IPS DF 4.7 (cell line): Measurements from ENCODE around the gene ANGEL2.
"Not testable (repeated sequence)": the region's sequence is repeated elsewhere in the genome, so short reads cannot be mapped to it uniquely, and the experiment has no call there.

Experiments used
- DNase-seq: peaks from one replicate; pipeline ENCODE4 v3.0.0-alpha.2; 2013; ENCODE audit warnings: low spot score; ENCODE audit errors: extremely low read depth

ANGEL2 gene

DNA sequence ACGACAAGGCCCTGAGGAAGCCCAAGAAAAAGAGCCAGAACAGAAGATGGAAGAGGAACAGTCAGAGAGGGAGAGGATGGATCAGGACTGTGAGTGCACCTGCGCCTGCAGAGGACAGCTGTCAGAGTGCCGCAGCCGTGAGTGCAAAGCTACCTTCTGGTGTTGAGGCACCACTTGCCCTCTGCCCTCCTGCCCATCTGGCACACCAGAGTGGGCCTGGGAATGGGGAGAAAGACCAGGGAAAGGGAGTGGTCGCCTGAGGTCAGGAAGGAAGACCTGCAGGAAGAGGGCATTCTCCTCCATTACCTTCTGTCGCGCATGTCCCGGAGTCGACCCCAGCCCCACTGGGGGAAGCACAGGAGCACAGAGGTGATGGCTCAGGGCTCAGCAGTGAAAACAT, 39.1 kb downstream of the ANGEL2 start:
- DNase-seq: no peak

DNA sequence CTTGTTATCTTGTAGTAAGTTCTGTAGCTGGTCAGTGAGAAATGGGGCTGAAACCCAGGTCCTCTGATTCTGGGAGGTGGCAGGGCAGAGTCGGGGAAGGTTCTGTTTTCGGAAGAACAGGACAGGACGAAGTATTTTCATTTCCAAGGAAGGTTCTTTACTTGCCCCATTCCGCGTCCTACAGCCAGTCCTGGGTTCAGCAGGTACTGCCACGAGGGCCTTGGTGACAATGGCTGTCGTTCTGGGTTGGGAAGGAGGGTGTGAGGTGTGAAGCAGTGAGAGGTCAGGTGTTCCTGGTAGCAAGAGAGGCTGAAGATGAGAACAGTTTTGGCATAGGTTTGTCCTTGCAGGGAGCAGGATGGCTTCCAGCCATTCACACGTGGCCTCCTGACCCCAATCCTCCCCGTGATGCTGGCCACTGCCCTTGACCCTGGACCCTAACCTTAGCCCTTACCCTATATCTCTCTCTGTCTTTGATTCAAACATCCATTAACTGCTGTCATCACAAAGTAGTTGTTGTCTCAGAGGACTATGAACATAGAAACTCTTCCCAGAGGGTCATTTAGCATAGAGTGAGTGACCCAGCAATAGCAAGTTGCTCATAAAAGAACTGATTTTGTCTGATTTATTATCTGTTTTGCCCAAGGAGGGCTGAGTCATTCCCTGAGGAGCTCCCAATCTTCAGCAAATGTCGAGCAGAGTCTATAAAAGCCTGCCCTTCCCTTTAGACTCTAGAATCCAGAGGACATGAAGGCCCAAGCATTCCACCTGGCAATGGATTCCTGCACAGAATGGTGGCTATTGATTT, 40.4 kb downstream of the ANGEL2 start:
- DNase-seq: no peak

DNA sequence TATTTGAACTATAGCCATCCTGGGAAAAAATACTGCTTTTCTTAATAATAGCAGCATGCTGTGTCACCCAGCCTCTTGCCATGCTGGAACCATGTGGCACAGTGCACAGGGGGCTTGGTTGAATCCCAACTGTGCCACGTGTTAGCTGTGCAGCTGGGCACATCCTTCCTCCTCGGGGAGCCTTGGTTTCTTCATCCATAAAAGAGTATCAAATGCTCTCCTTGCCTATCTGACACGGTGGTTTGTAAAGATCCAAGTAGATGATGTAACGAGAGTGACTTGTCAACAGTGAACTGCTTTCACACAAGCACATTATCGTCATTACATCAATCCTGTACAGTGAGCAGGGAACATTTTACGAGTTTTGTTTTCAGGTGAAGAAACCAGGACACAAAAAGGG, 41.0 kb downstream of the ANGEL2 start:
- no peak for DNase-seq

DNA sequence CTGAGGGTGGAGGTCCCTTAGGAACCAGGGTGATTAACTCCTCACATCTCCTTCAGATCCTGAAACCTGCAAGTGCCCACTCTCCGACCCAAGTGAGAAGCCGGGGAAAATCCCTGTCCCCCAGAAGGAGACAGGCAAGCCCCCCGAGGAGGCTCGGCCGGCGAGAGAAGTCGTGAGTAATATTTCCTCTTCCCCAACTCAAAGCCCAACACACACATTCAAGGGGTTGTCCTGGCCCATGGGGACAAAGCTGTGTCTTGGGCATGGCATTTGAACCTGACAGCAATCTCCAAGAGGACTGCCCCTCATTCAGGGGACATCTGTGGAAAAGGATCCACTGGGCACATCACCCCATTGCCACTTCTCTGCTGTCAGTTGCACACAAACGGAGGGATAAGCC, 41.8 kb downstream of the ANGEL2 start:
- no peak for DNase-seq

DNA sequence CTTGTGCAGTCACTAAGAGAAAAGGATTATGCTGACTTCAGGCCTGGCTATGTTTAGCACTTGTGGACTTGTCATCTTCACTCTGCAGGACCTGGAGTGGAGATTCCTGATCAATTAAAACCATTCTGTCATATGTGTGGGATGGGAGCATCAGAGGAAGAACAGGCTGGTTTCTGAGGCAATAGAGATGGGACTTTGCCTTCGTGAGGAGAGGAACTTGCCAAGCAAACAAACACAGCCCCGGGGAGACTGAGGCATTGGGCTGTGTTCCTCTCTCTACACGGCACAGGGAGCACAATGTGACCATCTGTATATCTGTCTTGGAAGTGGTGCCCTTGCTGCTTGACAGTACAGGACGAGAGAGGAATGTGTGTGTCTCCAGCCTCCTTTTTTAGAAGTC, 42.2 kb downstream of the ANGEL2 start:
- no peak for DNase-seq

DNA sequence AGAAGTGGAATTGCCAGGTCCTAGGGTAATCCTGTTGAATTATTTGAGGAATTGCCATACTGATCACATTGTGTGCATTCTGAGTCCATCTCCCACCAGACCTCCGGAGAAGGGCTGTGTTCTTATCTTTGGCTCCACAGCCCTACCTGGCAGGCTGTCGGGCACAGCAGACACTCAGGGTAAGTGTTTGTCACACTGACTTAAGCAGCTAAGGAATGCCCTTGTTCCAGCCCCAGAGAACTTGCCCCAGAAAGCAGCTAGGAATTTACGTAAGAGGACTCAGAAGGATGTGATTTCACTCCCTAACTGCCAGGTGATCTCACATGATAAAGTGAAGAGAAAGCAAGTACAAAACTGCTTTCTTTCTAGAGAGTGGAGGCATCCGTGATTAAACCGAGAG, 44.4 kb downstream of the ANGEL2 start:
- no peak for DNase-seq

DNA sequence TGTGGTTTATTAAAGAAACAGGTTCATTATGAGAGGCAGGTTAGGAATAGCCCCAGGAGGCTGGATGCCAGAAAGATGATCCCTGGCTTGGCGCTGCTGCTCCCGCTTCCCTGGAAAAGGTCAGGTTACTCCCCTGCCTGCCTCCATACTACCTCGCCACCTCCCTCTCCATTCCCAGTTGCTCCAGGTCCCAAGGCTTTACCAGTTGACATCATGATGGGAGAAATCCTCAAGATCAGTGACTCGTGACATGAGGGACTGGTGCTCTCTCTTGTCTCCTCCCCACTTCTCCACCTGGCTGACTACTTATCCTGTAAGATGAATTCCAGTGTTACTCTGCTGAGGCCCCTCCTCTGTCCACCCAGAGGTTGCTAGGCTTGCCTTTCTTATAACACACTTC, 45.6 kb downstream of the ANGEL2 start:
- DNase-seq: no peak

DNA sequence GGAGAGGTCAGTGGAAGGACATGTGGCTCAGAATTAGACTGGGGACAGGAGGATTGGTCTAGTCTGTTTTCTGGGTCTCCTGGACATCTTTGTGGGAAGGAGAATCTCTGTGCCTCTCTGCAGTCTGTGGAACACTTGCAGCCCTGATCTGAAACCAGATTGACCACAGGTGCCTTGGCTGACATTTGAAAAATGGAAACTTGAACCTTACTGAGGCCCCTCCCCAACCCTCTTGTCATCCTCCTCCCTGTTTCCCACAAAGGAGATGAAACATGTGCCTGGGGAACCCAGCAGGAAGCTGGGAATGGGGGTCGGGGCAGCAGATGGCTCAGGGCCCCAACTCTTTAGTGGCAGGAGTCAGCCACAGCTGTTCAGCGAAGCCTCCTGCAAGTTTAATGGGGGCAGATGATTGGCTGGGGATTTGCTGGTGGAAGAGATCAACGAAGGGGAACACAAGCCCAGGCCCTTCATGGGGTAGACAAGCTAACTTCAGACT, 47.3 kb downstream of the ANGEL2 start:
- no peak for DNase-seq

DNA sequence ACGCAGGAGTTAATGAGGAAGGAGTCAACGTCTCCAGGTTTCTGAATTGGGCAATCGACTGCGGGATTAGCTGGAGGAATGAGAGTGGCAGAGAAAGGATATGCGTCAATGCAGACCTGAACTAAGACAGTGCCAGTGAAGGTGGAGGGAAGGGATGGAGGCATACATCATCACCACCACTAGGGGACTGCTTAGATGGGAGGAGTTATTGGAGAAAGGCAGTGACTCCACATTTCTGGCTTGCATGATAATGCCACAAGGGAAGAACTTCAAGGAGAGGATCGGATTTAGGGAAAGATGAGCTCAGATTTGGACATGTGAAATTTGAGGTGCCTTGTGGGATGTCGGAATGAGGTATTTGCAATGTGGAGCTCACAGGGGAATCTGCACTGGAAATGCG, 47.9 kb downstream of the ANGEL2 start:
- peak; percentile 87 for DNase-seq

DNA sequence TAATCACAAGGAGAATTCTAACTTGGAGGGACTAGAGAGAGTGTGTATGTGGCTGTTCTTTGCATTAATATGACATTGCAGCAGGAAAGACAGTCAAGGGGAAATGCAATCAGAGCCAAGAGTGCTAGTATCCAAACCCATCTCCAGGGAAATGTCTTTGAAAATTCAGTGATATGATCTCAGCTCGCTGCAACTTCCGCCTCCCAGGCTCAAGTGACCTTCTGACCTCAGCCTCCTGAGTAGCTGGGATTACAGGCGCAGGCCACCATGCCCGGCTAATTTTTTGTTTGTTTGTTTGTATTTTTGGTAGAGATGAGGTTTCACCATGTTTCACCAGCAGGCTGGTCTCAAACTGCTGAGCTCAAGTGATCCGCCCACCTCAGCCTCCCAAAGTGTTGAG, 49.1 kb downstream of the ANGEL2 start:
- DNase-seq: no peak

DNA sequence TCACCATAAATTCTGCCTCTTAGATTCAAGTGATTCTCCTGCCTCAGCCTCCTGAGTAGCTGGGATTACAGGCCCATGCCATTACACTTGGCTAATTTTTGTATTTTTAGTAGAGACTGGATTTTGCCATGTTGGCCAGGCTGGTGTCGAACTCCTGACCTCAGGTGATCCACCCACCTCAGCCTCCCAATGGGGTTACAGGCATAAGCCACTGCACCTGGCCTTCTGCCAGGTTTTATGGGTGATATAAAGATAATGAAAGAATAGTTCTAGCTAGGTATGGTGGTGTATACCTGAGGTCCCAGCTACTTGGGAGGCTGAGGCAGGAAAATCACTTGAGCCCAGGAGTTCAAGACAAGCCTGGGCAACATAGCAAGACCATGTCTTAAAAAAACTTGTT, 50.7 kb downstream of the ANGEL2 start:
- DNase-seq: not testable (repeated sequence)

DNA sequence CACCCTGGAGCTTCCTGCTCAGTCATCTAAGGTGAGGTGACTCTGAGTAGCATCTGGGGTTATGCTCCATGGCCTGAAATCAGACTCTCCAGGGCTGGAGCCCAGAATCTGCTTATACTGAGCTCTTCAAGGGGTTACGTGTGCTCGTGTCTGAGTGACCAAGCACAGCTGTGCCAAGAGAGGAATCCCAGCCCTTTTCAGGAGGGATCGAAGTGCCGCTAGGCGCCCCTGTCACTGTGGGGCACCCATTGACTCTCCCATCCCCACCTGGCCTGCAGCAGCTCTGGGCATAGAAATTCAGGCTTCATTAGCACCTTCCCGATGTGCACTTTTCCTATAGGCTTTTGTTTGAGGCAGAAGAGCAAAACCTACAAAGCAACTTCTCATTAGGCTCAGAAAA, 51.6 kb downstream of the ANGEL2 start:
- DNase-seq: no peak

DNA sequence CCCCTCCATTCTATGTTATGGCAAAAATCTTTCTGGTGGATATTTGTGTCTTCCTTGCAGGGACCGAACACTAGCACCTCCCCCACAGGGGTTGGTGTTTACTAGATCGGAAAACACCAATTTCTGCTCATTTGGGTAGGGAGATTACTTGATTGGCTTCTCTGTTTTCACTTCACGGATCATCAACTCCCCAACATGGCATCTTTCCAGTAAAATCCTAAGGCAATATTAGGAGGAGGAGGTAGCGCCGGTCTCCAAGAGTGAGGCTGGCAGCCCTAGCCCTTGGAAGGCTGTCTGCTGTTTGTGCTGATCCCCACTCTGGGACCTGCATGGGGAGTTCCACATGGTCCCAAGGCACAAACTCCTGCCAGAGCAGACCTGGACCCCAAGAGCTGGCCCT, 53.2 kb downstream of the ANGEL2 start:
- DNase-seq: no peak

DNA sequence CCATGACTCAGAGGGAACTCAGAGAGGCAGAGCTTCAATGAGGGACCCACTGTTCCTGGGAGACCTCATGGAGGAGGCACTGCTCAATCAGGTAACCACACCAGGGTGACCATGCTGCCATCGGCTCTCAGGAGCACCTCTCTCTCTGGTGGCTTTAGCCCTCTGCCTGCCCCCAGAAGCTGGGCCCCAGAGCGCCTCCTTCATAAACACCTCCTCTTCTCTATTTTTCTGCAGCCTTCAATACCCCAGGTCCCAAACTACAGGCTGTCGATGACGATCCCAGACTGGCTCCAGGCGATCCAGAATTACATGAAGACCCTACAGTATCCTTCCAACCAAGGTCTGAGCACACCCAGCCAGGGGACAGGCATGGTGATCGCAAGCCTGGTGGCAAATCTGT, 54.7 kb downstream of the ANGEL2 start:
- no peak for DNase-seq

DNA sequence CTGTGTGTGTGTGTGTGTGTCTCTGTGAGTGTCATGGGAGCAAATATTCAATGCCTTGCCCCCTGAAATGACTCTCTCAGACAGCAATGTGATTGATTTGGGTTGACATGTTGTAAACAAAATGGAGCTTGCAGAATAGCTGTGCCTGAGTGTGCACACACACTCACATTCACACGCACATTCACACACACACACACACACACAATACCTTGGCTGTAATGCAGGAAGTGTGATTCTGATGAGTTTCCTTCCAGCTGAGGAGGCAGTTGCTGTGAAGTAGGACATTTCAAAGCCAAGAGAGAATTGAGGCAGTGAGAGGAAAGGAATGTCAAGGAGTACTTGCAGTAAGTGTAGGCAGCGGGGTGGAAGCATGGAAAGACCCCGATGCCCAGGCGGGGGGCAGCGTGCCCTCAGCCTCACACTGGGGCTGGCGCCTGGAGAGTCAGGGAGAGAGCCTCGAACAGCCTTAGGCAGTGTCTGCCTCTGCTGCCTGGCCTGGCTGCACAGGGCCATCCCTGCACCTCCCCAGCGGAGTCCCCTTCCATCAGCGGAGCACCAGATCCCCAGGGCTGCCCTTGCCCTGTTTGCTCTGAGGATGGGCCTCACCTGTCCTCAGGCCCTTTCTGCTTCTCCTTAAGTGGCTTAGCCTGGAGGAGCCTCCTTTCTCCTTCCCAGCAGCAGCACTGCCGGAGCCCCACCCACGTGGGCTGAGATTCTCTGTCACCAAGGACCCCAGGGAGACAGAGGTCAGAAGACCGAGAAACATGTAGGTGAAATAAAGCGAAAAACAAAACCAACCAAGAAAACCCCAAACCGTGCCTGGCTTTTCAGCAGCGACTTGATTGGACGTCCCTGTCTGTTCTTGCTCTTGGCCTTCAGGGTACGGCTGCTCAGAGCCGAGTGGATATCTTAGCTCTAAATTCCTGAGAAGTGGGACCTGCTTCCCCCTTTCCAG, 56.1 kb downstream of the ANGEL2 start:
- no peak for DNase-seq

DNA sequence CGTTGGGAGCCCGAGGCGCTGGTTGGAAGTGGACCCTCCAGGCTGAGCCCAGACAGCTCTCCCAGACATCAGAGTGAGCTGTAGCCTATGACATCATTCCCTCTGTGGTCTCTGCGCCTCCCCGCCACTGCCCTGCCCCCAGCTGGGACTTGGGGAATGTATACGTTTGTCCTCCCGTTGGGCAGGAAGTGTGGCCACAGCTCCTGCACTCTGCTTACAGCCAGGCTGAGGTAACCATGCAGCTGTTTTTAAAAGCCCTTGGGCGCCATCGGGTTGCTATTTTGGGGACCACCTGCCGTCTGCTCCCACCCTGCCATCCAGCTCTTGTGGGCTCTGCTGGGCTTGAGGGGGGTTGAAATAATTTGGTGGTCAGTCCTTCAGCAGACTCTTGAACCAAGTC, 57.5 kb downstream of the ANGEL2 start:
- DNase-seq: no peak

DNA sequence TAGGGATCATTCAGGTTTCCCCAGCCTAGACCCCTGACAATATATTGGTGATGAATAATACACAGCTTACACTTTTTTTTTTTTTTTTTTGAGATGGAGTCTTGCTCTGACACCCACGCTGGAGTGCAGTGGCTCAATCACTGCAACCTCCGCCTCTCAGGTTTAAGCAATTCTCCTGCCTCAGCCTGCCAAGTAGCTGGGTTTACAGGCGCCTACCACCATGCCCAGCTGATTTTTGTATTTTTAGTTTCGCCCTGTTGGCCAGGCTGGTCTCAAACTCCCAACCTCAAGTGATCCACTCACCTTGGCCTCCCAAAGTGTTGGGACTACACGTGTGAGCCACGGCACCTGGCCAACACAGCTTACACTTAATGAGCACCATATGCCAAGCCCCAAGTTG, 58.1 kb downstream of the ANGEL2 start:
- DNase-seq: no peak

DNA sequence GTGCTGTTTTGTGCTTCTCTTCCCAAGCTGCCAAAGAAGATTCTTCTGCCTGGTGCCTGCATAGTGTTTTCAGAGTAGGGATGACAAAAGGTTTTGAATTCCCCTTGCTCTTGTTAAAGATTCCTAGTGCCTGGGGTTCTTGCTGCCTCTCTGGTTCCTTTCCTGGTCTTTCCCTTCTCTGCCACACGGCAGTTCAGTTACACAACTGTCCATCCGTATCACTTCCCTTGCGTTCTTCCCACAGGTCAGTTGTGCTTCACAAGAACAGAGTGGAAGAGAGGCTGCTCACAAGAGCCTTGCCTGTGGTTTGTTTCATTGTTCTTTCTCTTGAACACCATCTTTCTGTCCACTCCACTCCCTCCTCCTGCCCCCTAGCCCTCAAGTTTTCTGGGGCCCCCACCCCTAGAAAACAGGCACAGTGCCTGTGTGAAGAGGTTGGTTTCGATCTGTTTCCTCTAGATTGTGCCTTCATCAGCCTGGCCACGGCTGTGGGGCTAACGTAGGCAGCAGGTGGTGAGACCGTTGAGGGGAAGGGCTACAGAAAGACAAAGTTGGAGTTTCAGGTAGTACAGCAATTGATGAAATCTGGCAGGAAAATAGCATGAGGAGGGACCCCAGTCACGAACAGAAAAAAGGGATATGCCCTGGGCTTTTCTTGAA, 59.6 kb downstream of the ANGEL2 start:
- DNase-seq: no peak

DNA sequence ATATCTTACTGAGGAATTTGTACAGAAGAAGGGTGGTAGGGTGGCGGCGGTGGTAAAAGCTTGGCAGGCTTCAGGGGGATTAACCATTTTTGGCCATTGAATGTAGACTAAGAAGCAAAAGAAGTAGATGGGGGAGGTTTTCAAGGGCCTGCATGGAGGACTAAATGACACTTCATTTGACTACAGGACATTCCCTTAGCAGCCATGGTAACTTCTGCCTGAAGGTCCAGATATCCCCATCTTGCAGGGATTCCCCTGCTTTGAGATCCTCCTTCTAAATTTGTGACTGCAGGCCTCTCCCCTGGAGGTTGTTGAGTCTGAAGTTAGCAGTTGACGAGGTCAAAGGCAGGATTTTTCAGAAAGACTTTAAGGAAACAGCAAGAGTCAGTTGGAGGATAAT, 60.6 kb downstream of the ANGEL2 start:
- no peak for DNase-seq

DNA sequence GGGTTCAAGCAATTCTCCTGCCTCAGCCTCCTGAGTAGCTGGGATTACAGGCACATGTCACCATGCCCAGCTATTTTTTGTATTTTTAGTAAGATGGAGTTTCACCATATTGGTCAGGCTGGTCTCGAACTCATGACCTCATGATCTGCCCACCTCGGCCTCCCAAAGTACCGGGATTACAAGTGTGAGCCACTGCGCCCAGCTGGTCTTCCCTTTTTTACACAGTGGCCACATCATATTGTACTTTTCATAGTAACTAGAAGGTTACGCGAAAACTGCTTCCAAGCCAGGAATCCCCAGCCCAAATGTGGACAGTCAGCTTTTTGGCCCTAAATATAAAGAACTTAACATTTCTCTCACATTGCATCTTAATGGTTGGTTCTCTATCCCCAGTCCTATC, 61.2 kb downstream of the ANGEL2 start:
- DNase-seq: no peak

DNA sequence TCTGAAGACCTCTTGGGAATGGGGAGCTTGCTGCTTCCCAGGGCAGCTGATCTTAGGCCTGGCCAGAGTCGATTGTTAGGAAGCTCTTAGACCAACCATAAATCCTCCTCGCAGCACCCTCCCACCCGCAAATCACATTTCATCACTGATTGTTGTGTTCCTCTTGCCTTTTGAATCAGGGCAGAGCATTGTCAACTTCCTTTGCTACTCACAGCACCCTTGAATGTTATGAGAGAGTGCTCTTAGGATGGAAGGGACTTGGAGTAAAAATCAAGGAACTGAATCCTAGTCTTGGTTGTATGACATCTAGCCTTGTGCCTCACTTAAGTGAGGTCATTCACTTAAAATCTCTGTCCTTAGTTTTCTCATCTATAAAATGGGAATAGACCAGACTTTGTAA, 62.3 kb downstream of the ANGEL2 start:
- no peak for DNase-seq

DNA sequence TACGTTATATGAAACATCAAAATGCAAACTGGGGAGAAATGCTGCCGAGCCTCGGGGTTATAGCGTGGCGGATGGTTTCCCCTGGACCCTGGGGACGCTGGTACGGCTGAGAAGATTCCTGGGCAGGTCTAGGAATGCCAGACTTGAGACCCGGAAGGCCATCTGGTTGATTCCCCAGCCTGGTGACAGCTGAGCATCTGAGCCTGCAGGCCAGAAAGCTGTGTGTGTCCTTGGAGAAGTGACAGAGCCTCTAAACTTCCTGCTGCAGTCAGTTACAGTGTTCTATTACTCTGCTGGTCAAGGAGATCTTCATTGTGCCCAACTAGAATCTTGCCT, 63.1 kb downstream of the ANGEL2 start:
- no peak for DNase-seq
